HG03575 (cell line): ENCODE data around the gene RAB1B.
"Not testable (repeated sequence)": the region's sequence is repeated elsewhere in the genome, so short reads cannot be mapped to it uniquely, and the experiment has no call there.

Source experiments
- ATAC-seq: cut with Tn5 transposase; IDR thresholded peaks from one replicate; pipeline ENCODE4 v1.9.1; 2021; ENCODE audit not compliant: unreplicated experiment, insufficient number of reproducible peaks, low FRiP score; ENCODE audit errors: extremely low read depth

The RAB1B gene

DNA sequence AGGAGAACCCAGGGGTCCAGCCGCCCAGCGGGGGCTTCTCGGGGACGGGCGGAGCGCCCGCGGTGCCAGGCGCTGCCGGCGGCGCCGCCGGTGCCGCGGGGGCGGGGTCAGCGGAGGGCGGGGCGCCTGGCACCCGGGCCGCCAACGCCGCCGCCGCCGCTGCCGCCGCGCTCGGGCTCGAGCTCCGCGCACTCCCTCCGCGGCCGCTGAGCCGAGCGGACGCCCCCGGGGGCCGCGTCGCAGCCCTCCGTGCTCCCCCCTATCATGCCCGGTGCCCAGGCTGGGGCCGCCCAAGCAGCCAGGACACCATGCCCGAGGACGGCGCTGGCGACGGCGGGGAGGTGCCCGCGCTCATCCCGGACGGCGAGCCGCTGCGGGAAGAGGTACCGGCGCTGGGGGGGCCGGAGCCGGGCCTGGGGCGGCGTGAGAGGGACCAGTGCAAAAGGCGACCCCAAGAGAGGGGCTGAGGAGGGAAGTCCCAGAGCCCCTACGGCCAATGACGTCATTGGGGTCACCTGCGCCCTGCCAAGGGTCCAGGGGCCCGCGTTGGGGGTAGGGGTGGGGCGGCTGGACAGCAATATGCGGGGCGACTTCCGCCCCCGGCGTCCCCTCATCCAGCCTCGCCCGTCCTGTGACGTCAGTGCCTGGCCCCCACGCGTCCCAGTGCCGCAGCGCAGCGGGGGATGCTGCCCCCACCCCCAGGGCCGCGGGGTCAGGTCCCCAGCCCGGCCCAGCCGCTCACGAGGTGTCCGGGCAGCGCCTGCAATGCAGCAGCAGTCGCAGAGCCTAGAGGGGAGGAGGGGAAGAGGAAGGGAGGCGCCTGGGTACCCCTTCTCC lies 23.5 kb downstream of the RAB1B start, which contains the start of gene TMEM151A:
TMEM151A (plus strand) TSS at position 189 of the 837 bp plus-strand sequence; CDS start at position 309, 120 bp downstream.
- ATAC-seq, result no peak

GRCh38 chr11:66292543-66293332 lies 24.3 kb downstream of the RAB1B start:
- ATAC-seq, result no peak

GRCh38 chr11:66293352-66293751 lies 24.9 kb downstream of the RAB1B start:
- ATAC-seq, result no peak

- ATAC-seq, result no peak
Measured at GRCh38 chr11:66293777-66294625, 25.6 kb downstream of the RAB1B start.

GRCh38 chr11:66294626-66295620 lies 26.5 kb downstream of the RAB1B start:
- no peak for ATAC-seq

DNA sequence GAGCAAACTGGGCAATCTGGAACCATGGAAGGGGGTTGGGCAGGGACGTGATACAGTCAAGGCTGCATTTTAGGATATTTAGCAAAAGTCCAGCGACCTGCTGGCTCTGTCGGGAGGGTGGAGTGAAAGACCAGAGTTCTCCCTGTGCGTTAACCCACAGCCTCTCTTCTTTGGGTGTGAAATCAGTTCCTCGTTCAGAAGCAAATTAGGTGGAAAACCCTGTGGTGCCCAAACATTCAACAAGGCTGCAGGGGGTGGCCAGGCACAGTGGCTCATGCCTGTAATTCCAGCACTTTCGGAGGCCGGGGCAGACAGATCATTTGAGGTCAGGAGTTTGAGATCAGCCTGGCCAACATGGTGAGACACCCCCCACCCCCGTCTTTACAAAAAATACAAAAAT lies 29.2 kb downstream of the RAB1B start:
- no peak for ATAC-seq

GRCh38 chr11:66299186-66299585 lies 30.7 kb downstream of the RAB1B start:
- ATAC-seq, result no peak

DNA sequence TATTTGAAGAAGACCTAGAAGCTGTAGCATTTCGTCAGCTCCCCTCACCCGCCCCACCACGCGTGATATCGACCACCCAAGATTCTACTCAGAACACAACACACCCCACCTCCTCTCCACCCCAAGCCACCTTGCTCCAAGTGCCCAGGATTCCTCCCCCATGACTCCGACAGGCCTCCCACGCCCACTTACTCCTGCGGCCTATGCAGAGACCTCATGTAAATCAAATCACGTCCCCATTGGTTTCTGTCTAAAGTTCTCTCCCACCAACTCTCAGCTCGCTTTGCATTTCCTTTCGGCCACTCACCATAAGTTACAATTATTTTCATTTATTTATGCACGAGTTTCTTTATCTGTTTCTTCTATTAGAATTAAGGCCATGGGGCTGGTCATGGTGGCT lies 34.2 kb downstream of the RAB1B start:
- ATAC-seq, result no peak

DNA sequence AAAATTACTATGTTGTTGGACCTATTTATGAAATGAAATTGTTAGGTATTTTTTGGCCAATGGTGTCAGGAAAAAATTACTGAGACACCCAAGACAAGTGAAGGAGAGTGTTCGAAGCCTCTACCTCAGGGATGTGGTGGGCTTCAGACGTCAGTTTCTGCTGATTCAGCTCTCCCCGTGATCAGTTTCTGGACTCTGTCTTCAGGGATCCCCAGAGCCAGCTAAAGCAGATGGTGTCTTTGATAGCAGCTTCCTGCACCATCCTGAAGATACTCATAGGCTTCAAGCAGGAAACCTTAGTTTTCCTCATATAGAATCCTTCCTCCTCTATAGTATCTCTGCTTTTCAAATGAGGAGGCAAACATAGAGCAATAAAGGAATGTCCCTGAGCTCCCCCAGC lies 41.0 kb downstream of the RAB1B start:
- no peak for ATAC-seq

DNA sequence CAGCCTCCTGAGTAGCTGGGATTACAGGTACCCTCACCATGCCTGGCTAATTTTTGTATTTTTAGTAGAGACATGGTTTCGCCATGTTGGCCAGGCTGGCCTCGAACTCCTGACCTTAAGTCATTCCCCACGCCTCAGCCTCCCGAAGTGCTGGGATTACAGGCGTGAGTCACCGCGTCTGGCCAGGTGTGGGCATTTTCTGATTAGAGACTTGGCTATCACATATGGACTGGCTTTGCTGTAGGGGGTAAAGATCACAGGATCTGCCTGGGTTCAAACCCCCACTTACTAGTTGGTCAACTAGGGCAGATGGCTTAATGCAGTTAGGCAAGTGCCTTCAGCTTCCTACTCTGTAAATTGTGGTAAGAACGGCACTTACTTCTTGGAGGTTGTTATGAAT lies 41.9 kb downstream of the RAB1B start:
- no peak for ATAC-seq

DNA sequence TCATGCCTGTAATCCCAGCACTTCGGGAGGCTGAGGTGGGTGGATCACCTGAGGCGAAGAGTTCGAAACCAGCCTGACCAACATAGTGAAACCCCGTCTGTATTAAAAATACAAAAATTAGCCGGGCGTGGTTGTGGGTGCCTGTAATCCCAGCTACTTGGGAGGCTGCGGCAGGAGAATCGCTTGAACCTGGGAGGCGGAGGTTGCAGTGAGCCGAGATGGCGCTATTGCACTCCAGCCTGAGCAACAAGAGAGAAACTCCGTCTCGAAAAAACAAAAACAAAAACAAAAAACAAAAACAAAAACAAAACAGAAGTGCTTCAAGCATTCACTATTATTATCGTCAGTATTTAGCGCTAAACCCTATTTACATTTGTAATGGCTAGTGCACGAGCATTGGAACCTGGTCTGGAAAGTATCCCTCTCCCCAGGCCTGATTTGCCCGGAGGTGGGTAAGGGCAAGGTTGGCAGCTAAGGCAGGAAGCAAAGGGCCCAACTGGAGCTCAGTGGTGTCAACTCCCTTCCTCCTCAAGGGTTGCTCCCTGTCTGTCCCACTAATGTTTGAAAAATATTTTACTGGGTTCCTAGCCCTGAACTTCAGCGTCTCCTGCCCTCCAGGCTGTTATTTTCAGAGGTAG lies 42.5 kb downstream of the RAB1B start:
- ATAC-seq, result not testable (repeated sequence)

GRCh38 chr11:66311470-66311964 lies 43.1 kb downstream of the RAB1B start:
- no peak for ATAC-seq

DNA sequence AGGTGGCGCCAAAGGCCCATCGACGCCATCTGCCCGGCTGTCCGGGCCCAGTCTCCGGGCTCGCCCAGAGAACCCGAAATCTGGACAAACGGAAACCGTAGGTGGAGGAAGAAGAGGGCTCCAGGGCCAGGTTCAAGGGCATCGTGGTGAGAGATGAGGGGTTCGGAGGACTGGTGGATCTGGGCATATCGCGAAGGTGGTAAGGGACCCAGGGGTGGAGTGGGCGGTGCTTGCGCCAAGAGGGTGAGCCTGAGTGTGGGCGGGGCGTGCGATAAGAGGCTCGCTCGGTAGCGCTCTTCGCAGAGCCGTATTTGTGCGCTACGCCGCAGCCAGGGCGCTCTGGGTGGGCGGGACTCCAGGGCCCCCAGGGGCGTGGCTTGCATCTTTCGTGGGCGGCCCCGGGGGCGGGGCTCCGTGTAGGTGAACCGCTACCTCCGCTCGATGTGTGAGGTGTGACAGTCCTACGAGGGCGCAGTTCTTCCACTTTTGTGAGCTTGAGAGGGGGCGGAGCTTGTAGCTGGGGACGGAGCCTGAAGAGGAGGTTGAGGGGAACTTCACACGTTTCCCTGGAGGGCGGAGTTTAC lies 43.6 kb downstream of the RAB1B start:
- no peak for ATAC-seq

- ATAC-seq, result no peak
Measured at GRCh38 chr11:66312549-66313320, 44.3 kb downstream of the RAB1B start.

- no peak for ATAC-seq
Measured at GRCh38 chr11:66313321-66314185, 45.1 kb downstream of the RAB1B start.

DNA sequence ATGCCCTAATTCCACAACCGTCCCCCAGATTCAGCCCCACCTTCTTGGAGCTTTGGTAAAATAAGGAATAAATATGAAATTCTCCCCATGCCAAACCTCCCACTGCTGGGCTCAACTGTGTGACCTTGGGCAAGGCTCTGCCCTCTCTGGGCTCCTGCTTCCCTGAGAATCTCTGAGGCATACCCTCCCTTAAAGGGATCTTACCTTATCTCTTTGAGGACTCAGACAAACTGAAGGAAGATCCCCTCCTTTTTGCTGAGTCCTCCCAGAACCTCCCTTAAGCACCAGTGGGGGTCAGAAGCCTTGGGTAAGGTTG lies 45.7 kb downstream of the RAB1B start:
- no peak for ATAC-seq
